HEK293 (cell line): ENCODE results near the gene RAET1L.

ENCODE experiments used
- CTCF ChIA-PET: fragments of 350-600 bp; formaldehyde crosslinking; extraction: SDS; loops from one replicate; lab custom pipeline; 2021; ENCODE audit warnings: antibody characterized with exemption; lab: Yijun Ruan, JAX
- POLR2A ChIA-PET: fragments of 300-600 bp; formaldehyde crosslinking; extraction: SDS; loops from one replicate; lab custom pipeline; 2020; ENCODE audit warnings: antibody characterized with exemption, inconsistent platforms; lab: Yijun Ruan, JAX
- H3K27ac ChIP-seq: fragments of 200-500 bp; sonication (Bioruptor generic); 2 replicates; pipeline ENCODE4 v1.5.1; 2014; ENCODE audit warnings: low read depth, low read length, control low read depth, inconsistent platforms; ENCODE audit errors: extremely low read depth
- H3K36me3 ChIP-seq, 2 experiments: fragments of 200-500 bp in 1 of 2; sonication (Bioruptor generic) in 1 of 2; 1 replicate in 1 of 2; 2 replicates in 1 of 2; pipeline ENCODE4 v1.5.1; 2014 to 2017; ENCODE audit warnings: inconsistent platforms in 2 of 2, low read length in 2 of 2; ENCODE audit not compliant: control insufficient read depth in 2 of 2, insufficient read depth in 1 of 2
- H3K4me1 ChIP-seq: fragments of 200-500 bp; sonication (Bioruptor generic); 2 replicates; pipeline ENCODE4 v1.5.1; 2014; ENCODE audit warnings: mild to moderate bottlenecking, low read length, inconsistent platforms; ENCODE audit not compliant: control insufficient read depth, insufficient read depth
- H3K4me3 ChIP-seq: 2 replicates; pipeline ENCODE4 v1.5.1; 2011; ENCODE audit warnings: low read depth, mild to moderate bottlenecking, control low read depth, low read length, moderate library complexity
- H3K9me3 ChIP-seq: fragments of 200-500 bp; sonication (Bioruptor generic); 2 replicates; pipeline ENCODE4 v1.5.1; 2014; ENCODE audit warnings: low read depth, low read length, inconsistent platforms; ENCODE audit not compliant: control insufficient read depth, insufficient read depth
- EGR2 ChIP-seq: fragments of 450-650 bp; formaldehyde crosslinking; IDR thresholded peaks from 2 replicates; pipeline ENCODE4 v1.5.1; 2016; ENCODE audit warnings: low read depth, missing biosample characterization, missing genetic modification characterization
- GLI2 ChIP-seq: fragments of 450-650 bp; formaldehyde crosslinking; IDR thresholded peaks from 2 replicates; pipeline ENCODE4; 2017; ENCODE audit warnings: missing biosample characterization, missing genetic modification characterization, low read depth, borderline replicate concordance
- HIC1 ChIP-seq: fragments of 450-650 bp; formaldehyde crosslinking; IDR thresholded peaks from 2 replicates; pipeline ENCODE4 v1.5.1; 2016; ENCODE audit warnings: missing biosample characterization, missing genetic modification characterization
- KLF10 ChIP-seq: fragments of 450-650 bp; IDR thresholded peaks from 2 replicates; pipeline ENCODE4 v1.5.1; 2018; ENCODE audit warnings: missing biosample characterization, mild to moderate bottlenecking, missing genetic modification characterization
- PRDM1 ChIP-seq: fragments of 450-650 bp; formaldehyde crosslinking; IDR thresholded peaks from 2 replicates; pipeline ENCODE4; 2016; ENCODE audit warnings: missing biosample characterization, missing genetic modification characterization
- PRDM10 ChIP-seq: fragments of 450-650 bp; formaldehyde crosslinking; IDR thresholded peaks from 2 replicates; pipeline ENCODE4 v1.5.1; 2016; ENCODE audit warnings: missing biosample characterization, missing genetic modification characterization
- YY1 ChIP-seq: fragments of 450-650 bp; formaldehyde crosslinking; IDR thresholded peaks from 2 replicates; pipeline ENCODE4 v1.5.1; 2018; ENCODE audit warnings: missing biosample characterization, missing genetic modification characterization
- ZEB2 ChIP-seq: fragments of 450-650 bp; formaldehyde crosslinking; IDR thresholded peaks from 2 replicates; pipeline ENCODE4 v1.5.1; 2016; ENCODE audit warnings: missing biosample characterization, missing genetic modification characterization
- ZFHX2 ChIP-seq: fragments of 450-650 bp; formaldehyde crosslinking; conservative IDR thresholded peaks from 2 replicates; pipeline ENCODE4 v1.5.1; 2016; ENCODE audit warnings: missing biosample characterization, missing genetic modification characterization
- ZNF121 ChIP-seq: fragments of 450-650 bp; formaldehyde crosslinking; IDR thresholded peaks from 2 replicates; pipeline ENCODE4 v1.5.1; 2016; ENCODE audit warnings: missing biosample characterization, missing genetic modification characterization
- ZNF148 ChIP-seq: fragments of 450-650 bp; formaldehyde crosslinking; IDR thresholded peaks from 2 replicates; pipeline ENCODE4 v1.5.0; 2017; ENCODE audit warnings: missing biosample characterization, missing genetic modification characterization, borderline replicate concordance
- ZNF16 ChIP-seq: fragments of 450-650 bp; formaldehyde crosslinking; IDR thresholded peaks from 2 replicates; pipeline ENCODE4 v1.5.1; 2016; ENCODE audit warnings: low read depth, missing biosample characterization, missing genetic modification characterization
- ZNF18 ChIP-seq: fragments of 450-650 bp; formaldehyde crosslinking; IDR thresholded peaks from 2 replicates; pipeline ENCODE4 v1.5.1; 2016; ENCODE audit warnings: missing biosample characterization, missing genetic modification characterization
- ZNF19 ChIP-seq: fragments of 450-650 bp; formaldehyde crosslinking; IDR thresholded peaks from 2 replicates; pipeline ENCODE4; 2016; ENCODE audit warnings: missing biosample characterization, missing genetic modification characterization, low read depth
- ZNF23 ChIP-seq: fragments of 450-650 bp; formaldehyde crosslinking; IDR thresholded peaks from 2 replicates; pipeline ENCODE4 v1.5.1; 2016; ENCODE audit warnings: missing biosample characterization, missing genetic modification characterization, borderline replicate concordance
- ZNF302 ChIP-seq: fragments of 450-650 bp; formaldehyde crosslinking; IDR thresholded peaks from 2 replicates; pipeline ENCODE4 v1.5.1; 2016; ENCODE audit warnings: missing biosample characterization, missing genetic modification characterization, low read depth
- ZNF366 ChIP-seq: fragments of 450-650 bp; formaldehyde crosslinking; conservative IDR thresholded peaks from 2 replicates; pipeline ENCODE4 v1.5.1; 2016; ENCODE audit warnings: missing biosample characterization, missing genetic modification characterization
- ZNF514 ChIP-seq: fragments of 450-650 bp; formaldehyde crosslinking; IDR thresholded peaks from 2 replicates; pipeline ENCODE4 v1.5.1; 2016; ENCODE audit warnings: missing biosample characterization, missing genetic modification characterization
- ZNF558 ChIP-seq: fragments of 450-650 bp; formaldehyde crosslinking; IDR thresholded peaks from 2 replicates; pipeline ENCODE4 v1.5.1; 2016; ENCODE audit warnings: missing biosample characterization, missing genetic modification characterization
- ZNF561 ChIP-seq: fragments of 450-650 bp; IDR thresholded peaks from 2 replicates; pipeline ENCODE4 v1.5.1; 2018; ENCODE audit warnings: missing biosample characterization, missing genetic modification characterization, borderline replicate concordance
- ZNF76 ChIP-seq: fragments of 450-650 bp; formaldehyde crosslinking; IDR thresholded peaks from 2 replicates; pipeline ENCODE4; 2016; ENCODE audit warnings: low read depth, missing biosample characterization, missing genetic modification characterization, borderline replicate concordance
- ZNF792 ChIP-seq: fragments of 450-650 bp; formaldehyde crosslinking; IDR thresholded peaks from 2 replicates; pipeline ENCODE4 v1.5.1; 2016; ENCODE audit warnings: missing biosample characterization, missing genetic modification characterization
- ZNF843 ChIP-seq: fragments of 450-650 bp; formaldehyde crosslinking; IDR thresholded peaks from 2 replicates; pipeline ENCODE4 v1.5.1; 2016; ENCODE audit warnings: missing biosample characterization, missing genetic modification characterization

RAET1L gene

GRCh38 chr6:150058986-150059385, 33.7 kb upstream of the RAET1L start:
- TF ChIP-seq ZNF558 (tag by site-specific recombination): no peak
- peak; percentile 98 for TF ChIP-seq PRDM1 (tag by site-specific recombination)
- no peak for TF ChIP-seq ZEB2 (tag by site-specific recombination)
- TF ChIP-seq PRDM10 (tag by site-specific recombination): no peak
- no peak for TF ChIP-seq ZNF76
- TF ChIP-seq ZNF366 (tag by site-specific recombination): peak; percentile 74
- no peak for TF ChIP-seq HIC1
- Histone ChIP-seq H3K4me3 (no peak overlapping the region), H3K36me3 (peaks cover 4 to 38% of the 10 kb centered on the region in 2 experiments; a peak in 2 of 3 replicates), H3K4me1 (no peaks in the 10 kb centered on the region), H3K27ac (no peak overlapping the region), H3K9me3 (no peaks in the 10 kb centered on the region)
- POLR2A ChIA-PET: no interaction called here
- CTCF ChIA-PET: no interaction called here

- H3K4me3 ChIP-seq: no peak overlapping the region
- TF ChIP-seq ZNF121 (tag by site-specific recombination) (no peak), ZNF561 (no peak), EGR2 (tag by site-specific recombination) (peak; percentile 61; the same call in 1 of the 2 replicates), ZNF19 (tag by site-specific recombination) (no peak), ZNF843 (tag by site-specific recombination) (no peak), ZFHX2 (tag by site-specific recombination) (peak; percentile 58), ZNF18 (tag by site-specific recombination) (no peak)
- TF ChIP-seq, all 188 proteins: peak for 2
- H3K36me3 ChIP-seq: peaks cover 4 to 31% of the 10 kb centered on the region in 2 experiments; a peak in 2 of 3 replicates
- POLR2A ChIA-PET: no interaction called here
- H3K27ac ChIP-seq: no peak overlapping the region
- no peaks in the 10 kb centered on the region for H3K4me1 ChIP-seq
- H3K9me3 ChIP-seq: no peaks in the 10 kb centered on the region
- CTCF ChIA-PET: no interaction called here
Measured at GRCh38 chr6:150058231-150058792, 33.0 kb upstream of the RAET1L start.

GRCh38 chr6:150057501-150057951, 32.2 kb upstream of the RAET1L start:
- POLR2A ChIA-PET: no interaction called here
- H3K9me3 ChIP-seq: no peaks in the 10 kb centered on the region
- TF ChIP-seq ZNF792 (tag by site-specific recombination) (no peak), ZNF148 (tag by site-specific recombination) (no peak), ZNF16 (tag by site-specific recombination) (no peak), ZNF514 (tag by site-specific recombination) (no peak), GLI2 (tag by site-specific recombination) (no peak), ZNF302 (tag by site-specific recombination) (no peak), ZNF558 (tag by site-specific recombination) (no peak), ZNF23 (tag by site-specific recombination) (no peak), YY1 (no peak), KLF10 (tag by site-specific recombination) (no peak)
- TF ChIP-seq, all 188 proteins: peak for 0
- Histone ChIP-seq H3K4me3 (no peak overlapping the region), H3K27ac (no peak overlapping the region), H3K36me3 (peaks cover 4 to 27% of the 10 kb centered on the region in 2 experiments; a peak in 2 of 3 replicates), H3K4me1 (no peaks in the 10 kb centered on the region)
- CTCF ChIA-PET: interaction anchor here (0.8 kb wide), 1 partner anchor 756 kb away, joined by 3 read pairs; no protein-coding TSS in a partner anchor
